C4-2B (cell line): ENCODE measurements around the gene IFT20.
A peak's percentile ranks its signal among the peaks of the same experiment; 100 is the strongest.
"Not testable (repeated sequence)": the region's sequence is repeated elsewhere in the genome, so short reads cannot be mapped to it uniquely, and the experiment has no call there.

Experiments
- H3K27ac ChIP-seq: fragments of 450-650 bp; 2 replicates; pipeline ENCODE4 v1.5.1; 2017
- ZFX ChIP-seq: fragments of 450-650 bp; IDR thresholded peaks from 2 replicates; pipeline ENCODE4 v1.6.1; 2017
- TF ChIP-seq, protein P1 (sequence below): fragments of 450-650 bp; conservative IDR thresholded peaks from 2 replicates; pipeline ENCODE4 v1.5.1; 2017; ENCODE audit warnings: mild to moderate bottlenecking

The IFT20 gene

DNA sequence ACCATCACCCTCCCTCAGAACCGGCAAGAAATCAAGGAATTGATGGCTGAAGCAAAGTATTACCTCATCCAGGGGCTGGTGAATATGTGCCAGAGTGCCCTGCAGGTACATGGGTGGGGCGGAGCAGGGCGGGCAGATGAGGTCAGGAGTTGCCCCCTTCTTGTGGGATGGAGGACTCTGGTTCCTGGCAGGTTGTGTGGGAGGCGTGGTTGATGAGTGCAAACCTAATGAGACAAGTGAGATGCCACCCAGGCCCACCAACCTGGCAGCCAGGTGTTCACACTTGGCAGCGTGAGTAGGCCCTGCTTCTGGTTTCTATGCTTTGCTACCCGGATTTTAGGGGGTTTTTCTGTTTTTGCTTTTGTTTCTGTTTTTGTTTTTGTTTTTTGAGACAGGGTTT is 5.1 kb upstream of the IFT20 start:
- H3K27ac ChIP-seq, result no peak overlapping the region
- TF ChIP-seq, protein P1, sequence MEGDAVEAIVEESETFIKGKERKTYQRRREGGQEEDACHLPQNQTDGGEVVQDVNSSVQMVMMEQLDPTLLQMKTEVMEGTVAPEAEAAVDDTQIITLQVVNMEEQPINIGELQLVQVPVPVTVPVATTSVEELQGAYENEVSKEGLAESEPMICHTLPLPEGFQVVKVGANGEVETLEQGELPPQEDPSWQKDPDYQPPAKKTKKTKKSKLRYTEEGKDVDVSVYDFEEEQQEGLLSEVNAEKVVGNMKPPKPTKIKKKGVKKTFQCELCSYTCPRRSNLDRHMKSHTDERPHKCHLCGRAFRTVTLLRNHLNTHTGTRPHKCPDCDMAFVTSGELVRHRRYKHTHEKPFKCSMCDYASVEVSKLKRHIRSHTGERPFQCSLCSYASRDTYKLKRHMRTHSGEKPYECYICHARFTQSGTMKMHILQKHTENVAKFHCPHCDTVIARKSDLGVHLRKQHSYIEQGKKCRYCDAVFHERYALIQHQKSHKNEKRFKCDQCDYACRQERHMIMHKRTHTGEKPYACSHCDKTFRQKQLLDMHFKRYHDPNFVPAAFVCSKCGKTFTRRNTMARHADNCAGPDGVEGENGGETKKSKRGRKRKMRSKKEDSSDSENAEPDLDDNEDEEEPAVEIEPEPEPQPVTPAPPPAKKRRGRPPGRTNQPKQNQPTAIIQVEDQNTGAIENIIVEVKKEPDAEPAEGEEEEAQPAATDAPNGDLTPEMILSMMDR, result no peak
- TF ChIP-seq ZFX, result no peak

DNA sequence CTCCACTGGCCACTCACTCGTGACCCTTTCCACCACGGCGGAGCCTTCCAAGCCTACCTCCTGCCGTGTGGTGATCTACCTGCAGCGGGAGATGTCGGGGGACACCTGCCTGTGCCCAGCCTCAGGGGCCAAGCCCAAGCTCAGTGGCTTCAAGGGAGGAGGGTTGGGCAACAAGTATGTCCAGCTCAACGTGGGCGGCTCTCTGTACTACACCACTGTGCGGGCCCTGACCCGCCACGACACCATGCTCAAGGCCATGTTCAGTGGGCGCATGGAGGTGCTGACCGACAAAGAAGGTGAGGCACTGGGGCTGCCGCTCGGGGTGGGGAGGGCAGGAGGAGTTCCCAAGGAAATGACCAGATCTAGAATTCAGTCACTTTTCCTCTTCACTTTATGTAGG is 4.2 kb upstream of the IFT20 start:
- TF ChIP-seq ZFX, result no peak
- no peak overlapping the region for H3K27ac ChIP-seq

DNA sequence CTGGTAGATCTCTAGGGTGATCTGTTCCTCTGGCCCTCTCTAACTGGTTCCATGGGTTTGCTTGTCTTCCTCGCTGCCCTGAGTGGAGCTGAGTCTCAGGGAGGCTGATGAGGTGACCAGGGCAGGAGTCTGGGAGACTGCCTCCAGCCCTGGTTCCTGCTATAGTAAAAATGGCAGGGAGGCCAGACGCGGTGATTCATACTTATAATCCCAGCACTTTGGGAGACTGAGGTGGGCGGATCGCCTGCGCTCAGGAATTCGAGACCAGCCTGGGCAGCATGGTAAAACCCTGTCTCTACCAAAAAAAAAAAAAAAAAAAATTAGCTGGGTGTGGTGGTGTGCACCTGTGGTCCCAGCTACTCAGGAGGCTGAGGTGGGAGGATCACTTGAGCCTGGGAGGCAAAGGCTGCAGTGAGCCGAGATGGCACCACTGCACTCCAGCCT is 3.5 kb upstream of the IFT20 start:
- H3K27ac ChIP-seq, result not testable (repeated sequence)

DNA sequence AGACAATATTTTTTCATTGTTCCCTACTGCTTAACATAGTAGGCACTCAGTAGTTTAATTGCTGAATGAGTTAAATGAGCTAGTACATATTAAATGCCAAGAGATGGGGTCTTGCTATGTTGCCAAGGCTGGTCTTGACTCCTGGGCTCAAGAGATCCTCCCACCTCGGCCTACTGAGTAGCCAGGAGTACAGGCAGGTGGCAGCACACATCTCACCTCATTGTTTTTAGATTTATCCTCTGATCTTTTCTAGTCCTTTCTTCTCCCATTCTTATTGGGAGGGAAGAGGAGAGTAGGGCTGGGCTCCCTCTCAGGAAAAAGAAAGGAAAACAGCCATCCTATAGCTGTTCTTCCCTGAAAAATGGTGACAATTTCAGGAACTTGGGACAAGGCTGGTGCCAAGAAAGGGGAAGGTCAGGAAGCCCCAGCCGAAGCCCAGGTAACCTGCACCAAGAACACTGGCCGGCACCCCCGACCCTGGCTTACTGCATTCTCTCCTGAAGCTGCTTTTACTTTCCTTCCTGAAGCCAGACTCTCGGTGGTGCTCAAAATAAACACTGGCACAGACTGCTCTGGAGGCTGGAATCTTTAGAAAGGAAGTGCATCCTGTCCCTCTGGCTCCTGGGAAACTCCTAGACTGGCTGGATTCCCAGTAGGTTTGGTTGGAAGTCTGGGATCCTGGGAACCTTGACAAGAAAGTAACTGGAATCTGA is 2.9 kb upstream of the IFT20 start:
- H3K27ac ChIP-seq, result no peak overlapping the region
- no peak for TF ChIP-seq ZFX
- TF ChIP-seq, protein P1, result no peak

DNA sequence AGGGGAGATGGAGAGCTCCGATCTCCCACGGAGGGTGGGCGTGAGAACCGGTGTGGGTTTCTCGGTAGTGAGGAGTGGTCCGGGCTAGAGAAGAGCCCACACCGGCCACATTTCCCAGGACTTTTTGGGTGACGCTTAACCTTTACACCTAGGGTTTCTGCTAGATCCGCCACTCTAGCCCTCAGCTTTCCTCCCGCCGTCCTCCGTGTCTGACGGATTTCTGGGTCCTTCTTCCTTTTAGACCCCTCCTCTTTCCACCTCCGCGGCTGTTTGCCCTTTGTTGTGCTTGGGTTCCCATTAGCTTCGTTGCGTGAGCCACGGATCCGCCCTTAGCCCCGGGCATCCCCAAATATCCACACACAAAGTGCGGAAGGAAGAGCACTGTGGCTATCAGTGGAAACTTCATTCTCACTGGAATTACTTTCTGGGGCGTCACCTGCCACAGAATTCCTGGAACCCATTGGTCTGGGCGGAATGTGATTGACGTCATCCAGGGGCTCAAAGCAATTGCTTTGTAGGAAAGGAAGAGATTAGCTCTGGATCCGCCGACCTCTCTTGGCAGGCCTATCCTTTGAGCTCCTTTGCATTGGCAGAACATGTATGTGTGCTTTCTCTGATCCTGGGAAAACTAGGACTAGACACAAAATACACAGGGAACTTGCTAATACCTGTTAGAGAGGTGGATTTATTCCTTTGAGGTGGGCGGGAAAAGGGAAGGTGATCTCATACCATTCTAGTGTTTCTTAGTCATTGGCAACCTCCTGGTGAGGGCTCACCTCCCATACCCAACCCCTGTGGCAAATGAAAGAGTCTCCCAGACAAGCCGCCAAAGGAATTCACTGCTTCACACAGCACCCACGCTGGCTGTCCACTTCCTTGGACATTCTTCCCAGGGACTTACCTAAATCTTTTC is 943 bp upstream of the IFT20 start:
- TF ChIP-seq, protein P1, result no peak
- TF ChIP-seq ZFX, result no peak
- H3K27ac ChIP-seq, result peak overlapping the region; percentile 69

DNA sequence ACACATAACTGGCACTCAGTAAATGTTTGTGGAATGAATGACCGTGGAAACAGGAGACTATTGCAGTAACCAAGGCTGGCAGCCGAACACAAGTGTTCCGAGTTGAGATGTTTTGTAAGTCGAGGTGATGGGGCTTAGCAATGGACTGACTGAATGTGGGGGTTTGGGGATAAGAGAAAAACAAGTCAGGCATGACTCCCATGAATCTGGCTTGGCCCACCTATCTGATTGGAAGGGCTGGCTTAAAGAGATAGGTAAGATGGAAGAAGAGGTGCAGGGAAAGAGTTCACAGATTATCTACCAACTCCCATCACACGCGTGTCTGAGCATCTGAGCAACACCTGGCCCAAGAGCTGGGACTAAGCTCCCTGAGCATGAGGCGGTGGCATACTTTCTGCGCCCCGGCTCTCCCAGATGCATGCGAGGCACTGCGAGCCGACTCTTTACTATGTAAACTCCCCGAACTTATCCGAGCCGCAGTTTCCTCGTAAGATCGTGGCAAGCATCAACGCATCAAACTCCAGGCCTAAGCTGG is 539 bp downstream of the IFT20 start:
- no peak for TF ChIP-seq ZFX
- TF ChIP-seq, protein P1, result no peak
- peak overlapping the region; percentile 69 for H3K27ac ChIP-seq

DNA sequence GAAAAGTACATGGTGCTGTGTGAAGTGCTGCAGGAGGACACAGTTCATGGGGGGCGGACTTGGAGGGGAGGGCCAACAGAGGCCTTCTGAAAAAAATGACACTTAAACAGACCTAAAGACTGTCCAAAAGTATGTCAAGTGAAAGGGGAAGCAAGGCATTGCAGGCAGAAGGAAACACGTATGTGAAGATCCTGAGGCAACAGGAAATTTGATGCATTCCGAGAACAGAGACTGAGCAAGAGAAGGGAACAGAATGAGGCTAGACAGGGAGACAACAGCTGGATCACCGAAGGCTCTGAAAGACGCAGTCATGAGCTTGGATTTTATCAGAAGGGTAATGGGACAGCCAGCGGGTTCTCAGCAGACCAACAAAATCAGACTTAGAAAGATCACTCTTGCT is 1.1 kb downstream of the IFT20 start:
- no peak for TF ChIP-seq ZFX
- TF ChIP-seq, protein P1, result no peak
- H3K27ac ChIP-seq, result peak overlapping the region; percentile 69

DNA sequence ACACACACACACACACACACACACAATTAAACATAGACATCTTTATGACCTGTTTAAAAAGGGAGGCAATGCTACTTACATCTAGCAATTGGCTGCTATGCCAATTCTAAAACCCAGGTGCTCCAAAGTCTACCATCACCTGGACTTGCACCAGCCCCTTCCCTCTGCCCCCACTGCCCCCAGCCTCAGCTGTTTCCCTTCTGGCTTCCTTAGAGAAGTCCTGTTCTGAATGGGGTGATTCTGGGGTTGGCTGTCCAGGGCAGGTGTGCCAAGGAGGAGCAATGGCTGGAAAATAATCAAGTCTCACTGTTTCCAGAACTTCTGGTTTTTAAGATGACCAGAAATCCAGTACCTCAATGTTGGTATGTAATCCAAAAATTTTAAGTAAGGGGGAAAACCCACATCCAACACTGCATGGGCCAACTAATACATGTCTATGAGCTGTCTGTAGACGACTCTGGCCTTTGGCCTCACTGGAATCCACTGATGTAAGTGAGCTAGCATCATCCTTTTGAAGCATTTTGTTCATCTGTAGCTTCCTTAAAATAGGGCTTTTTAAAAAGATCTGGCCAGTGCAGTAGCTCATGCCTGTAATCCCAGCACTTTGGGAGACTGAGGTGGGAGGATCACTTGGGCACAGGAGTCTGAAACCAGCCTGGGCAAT is 2.1 kb downstream of the IFT20 start:
- TF ChIP-seq, protein P1, result no peak
- TF ChIP-seq ZFX, result no peak
- H3K27ac ChIP-seq, result no peak overlapping the region
